HG03520 (cell line): Measurements from ENCODE around the gene SMIM3.
A peak's percentile ranks its signal among the peaks of the same experiment; 100 is the strongest.

Experiments used
- ATAC-seq: cut with Tn5 transposase; IDR thresholded peaks from one replicate; pipeline ENCODE4 v1.9.1; 2021; ENCODE audit warnings: mild to moderate bottlenecking, moderate library complexity; ENCODE audit not compliant: unreplicated experiment

SMIM3 gene

DNA sequence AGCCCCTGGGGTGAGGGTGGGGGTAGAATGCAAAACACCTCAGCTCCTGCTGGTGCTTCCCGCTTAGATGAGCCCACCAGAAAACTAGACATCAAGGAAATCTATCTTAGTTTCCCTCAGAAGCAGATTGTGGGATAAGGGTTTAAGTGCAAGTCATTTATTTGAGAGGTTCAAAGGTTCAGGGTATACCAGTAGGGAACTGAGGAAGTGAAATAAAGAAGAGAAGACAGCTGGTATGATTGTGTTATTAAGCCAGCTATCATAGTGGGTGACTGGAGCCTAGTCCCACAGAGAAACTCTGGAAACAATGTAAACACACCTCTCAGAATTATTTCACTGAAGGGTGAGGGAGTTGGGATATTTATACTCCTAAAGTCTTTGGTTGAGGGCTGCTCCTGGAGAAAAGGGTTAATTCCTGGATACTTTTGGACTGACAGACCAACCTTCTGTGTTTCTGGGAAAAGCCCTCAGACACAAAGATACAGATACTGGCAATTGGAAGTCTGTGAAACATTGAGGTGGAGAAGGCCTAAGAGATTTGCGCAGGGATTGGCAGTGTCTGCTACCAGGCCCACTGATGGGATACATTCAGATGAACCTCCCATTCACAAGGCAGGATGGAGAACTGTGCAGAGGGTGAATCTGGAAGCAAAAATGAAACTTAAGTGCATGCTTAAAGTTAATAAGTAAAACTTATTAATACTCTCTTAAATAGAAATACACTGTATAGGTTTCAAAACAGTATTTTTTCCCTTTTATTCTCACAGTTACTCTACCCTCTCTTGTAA lies 13.4 kb upstream of the SMIM3 start:
- ATAC-seq, result no peak

DNA sequence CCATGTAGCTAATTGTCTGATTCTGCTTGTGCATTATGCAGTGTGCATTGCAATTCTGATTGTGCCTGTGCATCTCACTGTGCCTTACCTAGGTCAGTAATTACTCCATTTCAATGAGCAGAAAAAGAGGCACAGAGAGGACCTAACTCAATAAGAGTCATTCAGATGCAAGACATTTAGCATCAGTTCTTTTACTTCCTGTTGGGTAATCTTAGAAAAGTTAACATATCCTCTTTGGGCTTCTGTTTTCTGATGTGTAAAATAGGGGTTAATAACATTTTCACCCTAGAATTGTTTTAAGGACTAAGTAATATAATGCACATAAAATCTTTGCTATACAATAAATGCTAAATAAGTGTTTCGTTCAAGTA lies 12.8 kb upstream of the SMIM3 start:
- ATAC-seq, result no peak

DNA sequence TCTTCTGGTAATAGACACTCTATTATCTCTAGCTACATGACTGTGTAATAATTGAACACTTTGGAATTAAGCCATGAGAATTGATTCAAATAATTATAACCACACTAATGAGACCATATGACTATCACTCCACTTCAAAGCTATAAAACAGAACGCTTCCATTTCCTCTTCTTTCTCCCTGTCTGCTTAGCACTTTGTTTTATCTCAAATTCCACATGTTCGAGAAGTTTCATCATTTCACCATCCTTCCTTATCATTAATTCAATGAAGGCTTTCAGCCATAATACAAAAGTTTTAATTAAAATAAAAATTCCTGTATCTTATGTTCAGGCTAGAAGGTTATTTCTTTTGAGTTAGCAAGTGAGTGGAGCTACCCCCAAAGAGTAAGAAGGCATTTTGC lies 12.3 kb upstream of the SMIM3 start:
- no peak for ATAC-seq

DNA sequence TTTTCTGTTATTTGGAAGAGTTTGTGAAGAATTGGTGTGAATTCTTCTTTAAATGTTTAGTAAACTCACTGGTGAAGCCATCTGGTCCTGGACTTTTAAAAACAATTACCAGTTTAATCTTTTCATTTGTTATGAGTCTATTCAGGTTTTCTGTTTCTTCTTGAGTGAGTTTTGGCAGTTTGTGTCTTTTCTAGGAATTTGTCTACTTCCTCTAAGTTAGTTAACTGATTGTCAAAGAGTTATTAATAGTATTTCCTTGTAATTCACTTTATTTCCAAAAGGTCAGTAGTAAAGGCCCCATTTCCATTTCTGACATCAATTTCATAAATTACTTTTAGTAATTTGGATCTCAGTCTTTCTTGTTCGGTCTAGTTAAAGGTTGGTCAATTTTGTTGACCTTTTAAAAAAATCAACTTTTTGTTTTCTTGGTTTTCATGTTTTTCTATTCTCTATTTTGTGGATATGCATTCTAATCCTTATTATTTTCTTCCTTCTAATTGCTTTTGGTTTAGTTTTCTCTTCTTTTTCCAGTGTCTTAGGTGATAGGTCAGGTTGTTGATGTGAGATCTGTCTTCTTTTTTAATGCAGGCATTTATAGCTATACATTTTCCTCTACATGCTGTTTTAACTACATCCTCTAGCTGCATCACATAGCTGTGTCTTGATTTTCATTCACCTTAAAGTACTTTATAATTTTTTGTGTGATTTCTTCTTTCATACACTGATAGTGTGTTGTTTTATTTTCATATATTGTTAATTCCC lies 7.3 kb upstream of the SMIM3 start:
- ATAC-seq, result no peak

DNA sequence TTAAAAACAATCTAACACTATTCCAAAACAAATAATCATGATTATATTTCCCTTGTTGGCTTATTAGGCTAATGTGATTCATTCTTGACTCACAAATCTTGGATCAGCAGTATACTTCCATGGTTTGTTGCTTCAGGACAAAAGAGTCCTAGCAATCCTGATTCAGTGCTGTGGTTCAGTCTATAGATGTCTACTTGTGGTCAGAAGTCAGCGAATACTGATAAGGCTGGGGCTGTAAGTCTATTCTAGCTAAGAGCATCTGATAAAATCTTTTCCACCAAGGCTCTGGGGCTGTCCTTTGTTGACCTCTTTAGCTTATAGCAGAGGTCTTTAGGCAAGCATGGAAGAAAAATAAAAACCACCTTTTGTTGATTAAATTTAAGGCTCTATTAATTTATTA lies 4.4 kb upstream of the SMIM3 start:
- no peak for ATAC-seq

DNA sequence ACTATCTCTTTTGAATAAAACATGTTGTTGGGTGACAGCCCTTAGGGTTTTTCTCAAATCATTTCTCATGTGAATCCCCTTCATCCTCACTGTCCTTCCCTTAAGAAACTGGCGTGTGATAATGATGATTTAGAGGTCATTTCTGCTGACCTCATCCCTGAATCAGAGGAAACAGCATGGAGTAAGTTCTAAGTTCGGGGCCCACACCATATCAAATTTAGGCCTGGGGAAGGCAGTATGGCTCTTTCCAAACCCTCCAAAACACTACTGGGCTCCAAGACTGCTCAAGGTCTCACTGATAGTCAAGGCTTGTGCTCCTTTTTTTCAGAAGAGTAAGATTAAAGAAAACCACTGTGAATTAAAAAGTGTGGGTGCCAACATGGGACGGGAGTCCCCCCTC lies 872 bp upstream of the SMIM3 start:
- ATAC-seq, result no peak

DNA sequence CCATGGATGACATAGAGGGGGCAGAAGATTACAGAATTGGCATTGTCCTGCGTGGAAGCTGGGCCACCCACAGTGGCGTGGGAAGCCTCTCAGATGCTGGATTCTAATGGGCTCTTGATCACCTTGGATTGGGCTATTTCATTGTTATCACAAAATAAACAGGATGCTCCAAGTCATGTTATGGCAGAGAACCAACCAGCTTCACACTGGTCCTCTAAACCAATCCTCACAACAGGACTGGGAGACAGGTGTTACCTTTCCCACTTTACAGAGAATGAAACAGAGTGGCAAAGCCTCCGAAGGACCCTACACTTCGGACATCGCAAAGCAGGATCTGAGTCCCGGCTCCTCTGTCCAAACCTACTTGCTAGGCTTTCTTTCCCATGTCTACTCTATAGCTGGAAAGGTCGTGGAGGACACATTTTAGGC lies 455 bp upstream of the SMIM3 start:
- no peak for ATAC-seq

DNA sequence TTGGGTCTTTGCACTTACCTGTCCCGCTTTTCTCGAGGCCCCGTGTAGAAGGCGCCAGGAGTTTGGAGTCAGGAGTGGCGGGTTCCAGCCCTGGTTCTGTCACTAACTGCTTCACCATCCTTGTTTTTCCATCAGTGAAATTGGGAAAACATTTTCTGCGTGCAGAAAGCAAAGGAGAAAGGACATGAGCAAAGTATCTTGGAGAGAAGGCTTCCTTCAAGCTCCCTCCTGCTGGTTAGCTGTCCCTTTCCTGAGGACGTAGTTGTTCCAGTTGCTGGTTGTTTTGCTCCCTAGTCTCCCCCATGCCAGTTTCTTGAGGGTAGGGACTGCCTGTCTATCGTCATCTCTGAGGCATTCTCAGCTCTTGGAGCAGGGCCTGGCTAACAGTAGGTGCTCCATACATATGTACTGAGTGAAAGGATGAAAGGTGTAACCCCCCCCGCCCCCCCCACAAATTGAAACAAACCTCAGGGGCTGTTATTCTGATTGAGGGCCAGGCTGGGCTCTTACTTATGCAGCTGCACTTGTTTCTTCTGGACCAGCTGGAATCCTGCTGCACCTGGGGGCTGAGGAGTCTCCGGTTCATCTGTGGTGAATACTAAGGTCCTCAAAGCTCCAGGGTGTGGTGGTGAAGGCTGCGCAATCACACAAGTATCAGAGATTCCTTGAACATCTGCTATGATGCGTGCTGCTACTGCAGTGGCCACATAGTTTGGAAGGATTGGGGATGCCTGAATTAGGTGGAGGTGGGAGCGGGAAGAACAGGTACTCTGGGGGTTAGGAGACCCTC lies 1.0 kb downstream of the SMIM3 start:
- ATAC-seq, result no peak

DNA sequence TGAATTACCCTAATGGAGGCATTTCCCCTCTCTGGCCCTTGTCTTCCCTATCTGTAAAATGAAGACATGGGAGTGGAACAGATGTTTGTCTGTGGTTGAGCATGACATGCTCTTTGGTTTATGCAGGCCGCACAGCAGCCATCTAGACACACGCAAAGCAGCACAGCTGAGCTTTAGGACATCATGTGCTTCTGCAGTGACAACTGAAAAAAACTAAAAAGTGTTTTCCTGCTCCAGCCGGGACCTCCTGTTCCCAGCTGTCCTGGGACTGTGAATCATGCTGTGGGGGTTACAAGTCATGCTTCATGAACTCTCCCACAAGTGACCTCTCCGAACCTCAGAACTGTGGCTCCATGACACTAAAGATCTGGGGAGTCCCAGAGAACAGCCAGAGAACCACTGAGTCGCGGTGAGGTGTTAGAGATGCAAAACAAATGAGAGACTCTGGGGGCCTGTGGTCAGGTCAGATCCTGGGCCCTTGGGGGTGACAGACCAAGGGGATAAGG lies 1.7 kb downstream of the SMIM3 start:
- peak; percentile 53 for ATAC-seq

DNA sequence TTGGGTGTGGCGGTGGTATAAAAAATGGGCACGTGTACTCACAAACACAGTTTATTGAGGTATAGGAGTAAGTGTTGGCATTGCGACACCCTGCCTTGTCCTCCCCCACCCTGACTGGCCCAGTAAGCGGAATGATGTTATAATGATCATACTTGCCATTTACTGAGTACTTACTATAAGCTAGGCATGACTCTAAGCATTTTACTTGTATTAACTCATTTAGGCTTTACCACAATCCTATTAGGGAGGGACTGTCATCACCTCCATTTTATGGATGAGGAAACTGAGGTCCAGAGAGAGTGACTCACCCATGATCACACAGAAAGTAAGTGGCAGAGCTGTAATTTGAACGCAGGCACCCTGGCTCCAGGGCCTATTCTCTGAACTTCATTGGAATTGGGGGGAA lies 2.3 kb downstream of the SMIM3 start:
- ATAC-seq, result no peak

DNA sequence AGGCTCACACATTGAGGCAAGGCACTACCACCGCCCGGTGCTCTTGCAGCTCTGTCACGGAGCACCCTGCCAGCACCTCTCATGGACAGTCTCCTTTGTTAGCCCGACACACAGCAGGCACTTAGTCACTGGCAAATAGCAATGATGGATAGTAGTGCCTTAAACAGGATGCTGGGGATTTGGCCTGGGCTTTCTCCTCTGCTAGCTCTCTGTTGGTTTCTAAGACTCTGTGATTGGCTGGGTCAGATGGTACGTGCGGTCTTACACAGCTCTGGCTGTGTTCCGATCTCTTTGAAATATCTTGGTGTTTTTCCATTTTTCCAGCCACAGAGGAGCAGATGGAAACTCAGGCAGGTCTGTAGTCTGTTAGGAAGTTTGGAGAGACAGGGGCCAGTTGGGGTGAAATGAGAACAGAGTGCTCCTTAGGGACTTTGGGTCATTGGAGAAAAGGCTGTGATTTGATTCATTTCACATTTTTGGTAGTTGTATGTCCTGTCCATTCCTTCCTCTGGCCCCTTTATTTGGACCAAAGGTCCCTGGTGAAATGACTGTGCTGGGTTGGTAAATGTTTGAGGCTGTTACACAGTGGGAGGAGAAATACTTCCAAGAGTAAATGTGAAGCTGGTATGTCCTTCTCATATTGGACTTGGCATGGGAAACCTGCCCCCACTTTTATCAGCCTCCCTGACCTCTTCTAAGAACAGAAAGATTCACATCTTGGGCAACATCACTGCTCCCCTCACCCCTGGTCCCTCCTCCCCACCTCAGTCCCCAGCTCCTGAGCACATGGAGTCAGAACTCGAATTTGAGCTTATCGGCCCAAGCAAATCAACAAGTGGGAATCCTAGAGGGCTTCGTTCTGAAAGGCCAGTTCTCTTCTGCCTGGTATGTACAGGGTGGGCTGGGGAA lies 3.4 kb downstream of the SMIM3 start:
- ATAC-seq, result no peak

DNA sequence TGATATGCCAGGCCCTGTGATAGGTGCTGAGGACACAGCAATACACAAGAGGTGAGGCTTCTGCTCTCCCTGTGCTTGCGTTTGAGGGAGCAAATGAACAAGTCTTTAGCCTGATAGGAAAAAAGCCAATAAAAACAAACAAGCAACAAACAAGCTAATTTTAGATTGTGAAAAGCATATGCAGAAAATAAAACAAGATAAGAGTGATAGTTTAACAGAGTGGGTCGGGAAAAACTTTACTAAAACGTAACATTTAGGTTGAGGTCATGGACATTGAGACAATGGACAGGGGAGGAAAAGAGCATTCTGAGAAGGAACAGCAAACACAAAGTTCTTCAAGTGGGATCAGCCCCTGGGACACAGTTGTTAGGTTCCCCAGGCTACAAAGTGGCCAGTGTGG lies 4.3 kb downstream of the SMIM3 start:
- ATAC-seq, result no peak

DNA sequence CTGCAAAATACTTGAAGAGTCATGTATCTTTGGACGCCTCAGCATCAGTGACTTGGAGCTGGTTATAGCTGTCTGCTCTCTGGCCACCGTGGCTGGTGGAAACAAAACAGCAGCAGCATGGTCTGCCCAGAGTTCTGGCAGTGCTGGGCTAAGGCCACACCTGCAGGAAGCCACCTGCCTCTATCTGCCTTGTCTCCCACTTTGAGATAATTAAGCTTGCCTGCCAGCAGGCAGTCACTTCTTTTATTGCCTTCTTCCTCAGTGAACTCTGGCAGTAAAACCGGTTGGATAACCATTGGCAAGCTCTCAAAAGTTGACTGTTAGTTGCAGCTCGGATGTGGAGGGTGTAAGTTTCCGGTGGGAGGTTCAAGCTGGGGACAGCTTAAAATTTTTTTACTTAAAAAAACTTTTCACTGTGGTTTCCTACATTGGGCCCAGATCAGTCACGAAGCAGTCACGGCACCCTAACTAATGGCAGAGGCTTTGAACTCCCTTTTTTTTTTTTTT lies 4.9 kb downstream of the SMIM3 start:
- ATAC-seq, result peak; percentile 47

DNA sequence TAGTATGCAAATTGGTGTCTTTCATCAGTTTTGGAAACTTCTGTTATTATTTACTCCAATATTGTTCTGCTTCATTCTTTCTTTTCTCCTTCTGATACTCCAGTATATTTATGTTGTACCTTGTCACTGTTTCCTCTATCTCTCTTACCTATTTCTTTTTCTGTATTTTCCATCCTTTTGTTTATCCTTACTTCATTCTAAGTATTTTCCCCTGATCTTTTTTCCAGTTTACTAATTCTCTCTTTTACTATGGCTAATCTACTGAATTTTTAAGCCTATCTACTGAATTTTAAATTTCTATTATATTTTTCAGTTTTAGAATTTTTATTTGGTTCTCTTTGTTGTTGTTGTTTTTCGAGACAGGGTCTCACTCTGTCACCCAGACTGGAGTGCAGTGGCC lies 7.4 kb downstream of the SMIM3 start:
- no peak for ATAC-seq

DNA sequence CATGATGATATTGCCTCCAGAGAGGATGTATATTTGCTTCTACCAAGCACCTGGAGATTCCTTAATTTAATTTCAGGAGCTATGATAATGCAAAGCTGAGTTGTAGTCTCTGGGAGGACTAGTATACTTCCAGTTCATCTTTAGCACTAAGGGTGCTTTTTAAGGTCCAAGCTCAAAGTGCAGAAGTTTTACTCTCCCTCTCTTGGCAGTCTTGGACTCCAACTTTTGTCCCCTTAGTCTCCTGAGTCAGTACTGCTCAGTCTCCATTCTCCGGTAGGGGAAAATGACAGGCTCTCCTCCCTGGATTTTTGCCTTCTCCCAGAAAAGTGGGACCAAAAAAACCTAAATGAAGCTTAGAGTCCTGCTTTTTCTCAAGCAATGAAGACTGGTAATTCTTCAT lies 8.3 kb downstream of the SMIM3 start:
- no peak for ATAC-seq

DNA sequence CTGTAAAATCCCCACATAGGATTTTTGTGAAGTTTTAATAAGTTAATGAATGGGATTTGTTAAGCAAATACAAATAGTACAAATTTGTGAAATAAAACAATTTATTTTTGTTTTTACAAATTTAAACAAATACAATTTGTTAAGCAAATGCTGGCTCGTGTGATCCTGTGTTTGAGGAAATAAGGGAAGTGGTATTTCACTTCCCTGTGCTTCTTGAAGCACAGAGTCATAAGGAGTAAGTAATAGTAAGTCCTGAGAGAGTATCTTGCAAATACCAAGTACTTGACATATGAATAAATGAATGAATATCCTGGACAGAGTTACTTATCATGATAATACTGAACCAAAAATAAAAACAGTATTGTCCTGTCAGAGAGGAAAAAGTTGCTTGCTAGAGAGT lies 9.1 kb downstream of the SMIM3 start:
- no peak for ATAC-seq

DNA sequence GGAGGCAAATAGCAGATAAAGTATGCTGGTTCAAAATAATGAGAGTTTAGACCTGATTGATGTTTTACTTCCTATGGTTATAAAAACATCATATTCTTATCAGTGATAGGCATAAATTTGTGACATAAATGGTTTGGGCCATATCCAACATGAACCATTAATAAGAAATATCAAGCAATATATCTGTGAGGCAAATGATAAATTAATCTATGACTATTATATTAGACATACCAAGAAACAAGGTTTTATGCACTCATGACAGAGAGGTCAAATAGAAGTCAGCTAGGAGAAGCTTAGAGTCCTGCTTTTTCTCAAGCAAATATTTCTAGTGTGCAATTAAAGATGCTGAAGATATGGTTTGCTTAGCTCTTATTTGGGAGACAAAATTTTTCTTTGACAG lies 10.4 kb downstream of the SMIM3 start:
- ATAC-seq, result no peak

DNA sequence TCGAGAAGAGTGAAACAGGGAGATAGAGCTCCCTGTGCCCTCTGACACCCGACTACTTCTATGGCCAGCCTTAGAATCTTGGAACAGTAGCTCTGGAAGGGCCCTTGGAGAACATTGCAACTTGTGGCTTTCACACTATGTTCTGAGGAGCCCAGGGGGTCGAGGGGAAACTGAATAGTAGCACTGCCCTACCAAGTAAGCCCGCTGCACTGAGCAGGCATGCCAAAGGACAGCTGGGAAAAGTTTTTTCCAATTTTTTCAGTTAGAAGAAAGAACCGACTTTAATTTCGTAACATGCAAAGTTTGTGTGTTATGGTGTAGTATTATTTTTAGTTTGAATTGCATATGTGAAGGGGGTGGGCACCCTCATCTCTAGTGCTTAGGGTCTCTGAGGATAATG lies 10.9 kb downstream of the SMIM3 start:
- no peak for ATAC-seq

DNA sequence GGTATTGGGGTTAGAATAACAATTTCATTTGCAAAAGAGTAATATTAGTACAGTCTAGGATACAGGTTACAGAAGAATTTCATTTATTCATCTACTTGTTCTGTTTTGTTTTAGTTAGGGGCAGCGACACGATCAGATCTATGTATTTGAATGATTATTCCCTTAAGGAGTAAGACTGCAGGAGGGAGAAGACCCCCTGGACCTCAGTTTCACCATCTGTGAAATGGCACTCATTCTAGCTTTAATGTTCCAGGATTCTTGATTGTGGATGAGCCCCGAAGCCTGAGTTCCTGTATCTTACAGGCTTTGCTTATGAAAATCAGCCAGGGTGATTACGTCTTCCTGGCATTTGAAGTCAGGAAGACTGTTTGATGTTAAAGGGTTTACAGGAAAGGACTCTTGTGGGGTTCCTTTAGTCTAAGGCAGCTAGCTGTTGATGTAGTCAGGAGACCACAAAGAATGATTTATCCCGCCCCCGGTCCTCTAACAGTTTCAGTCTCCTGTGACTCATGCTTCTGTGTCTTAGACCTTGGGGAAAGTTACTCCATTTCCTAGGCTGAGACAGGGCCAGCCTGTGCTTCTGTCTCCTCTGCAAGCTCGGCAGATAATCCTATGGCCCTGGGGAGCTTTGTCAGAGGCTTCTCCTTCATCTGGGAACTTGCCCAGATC lies 11.5 kb downstream of the SMIM3 start:
- peak; percentile 96 for ATAC-seq

DNA sequence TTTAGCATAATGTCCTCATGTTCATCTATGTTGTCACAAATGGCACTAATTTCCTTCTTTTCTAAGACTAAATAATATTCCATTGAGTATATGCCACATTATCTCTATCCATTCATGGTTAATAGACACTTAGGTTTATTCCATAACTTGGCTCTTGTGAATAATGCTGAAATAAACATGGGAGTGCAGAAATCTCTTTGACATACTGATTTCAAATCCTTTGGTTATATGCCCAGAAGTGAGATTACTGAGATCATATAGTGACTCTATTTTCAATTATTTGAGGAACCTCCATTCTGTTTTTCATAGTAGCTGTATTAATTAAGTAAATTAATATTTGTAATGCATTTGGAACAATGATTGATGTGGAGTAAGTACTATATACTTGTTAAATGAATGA lies 13.0 kb downstream of the SMIM3 start:
- ATAC-seq, result no peak
